Measurements from ENCODE around the gene AFF2.

The AFF2 gene

GRCh38 chrX:148874636-148875246 lies 374.3 kb downstream of the AFF2 start:
- ChIA-PET POLR2A (no interaction called here), CTCF (no interaction called here)
- TF ChIP-seq CTCF (IDR thresholded peaks at IDR 0.05; ENCODE audit: control extremely low read depth, extremely low read depth, low read depth, missing control alignments), result no peak
- no peak for DNase-seq (ENCODE audit: extremely low spot score)

DNA sequence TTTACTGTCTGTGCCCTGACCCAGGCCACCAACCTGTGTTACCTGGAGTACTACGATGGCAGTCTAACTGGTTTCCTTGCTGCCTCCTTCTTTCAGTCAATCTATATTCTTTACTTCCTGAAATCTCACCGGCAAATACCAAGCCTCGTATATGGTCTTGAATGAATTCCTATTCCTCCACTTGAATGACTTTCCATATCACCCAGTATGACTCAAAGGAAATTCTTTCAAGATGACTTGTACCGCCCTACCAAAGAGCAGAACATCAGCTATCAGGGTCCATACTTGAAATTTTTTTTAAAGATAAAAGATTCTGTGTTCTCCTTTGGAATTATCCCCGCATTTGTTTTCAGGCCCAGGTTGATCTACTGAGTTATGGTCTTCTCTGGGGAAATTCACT lies 378.0 kb downstream of the AFF2 start:
- ChIA-PET POLR2A (no interaction called here), CTCF (interaction anchor here (1.6 kb wide), 1 partner anchor 8 kb away, joined by 3 read pairs; no protein-coding TSS in a partner anchor)
- TF ChIP-seq CTCF (IDR thresholded peaks at IDR 0.05; ENCODE audit: control extremely low read depth, extremely low read depth, low read depth, missing control alignments), result no peak
- DNase-seq (ENCODE audit: extremely low spot score), result no peak

DNA sequence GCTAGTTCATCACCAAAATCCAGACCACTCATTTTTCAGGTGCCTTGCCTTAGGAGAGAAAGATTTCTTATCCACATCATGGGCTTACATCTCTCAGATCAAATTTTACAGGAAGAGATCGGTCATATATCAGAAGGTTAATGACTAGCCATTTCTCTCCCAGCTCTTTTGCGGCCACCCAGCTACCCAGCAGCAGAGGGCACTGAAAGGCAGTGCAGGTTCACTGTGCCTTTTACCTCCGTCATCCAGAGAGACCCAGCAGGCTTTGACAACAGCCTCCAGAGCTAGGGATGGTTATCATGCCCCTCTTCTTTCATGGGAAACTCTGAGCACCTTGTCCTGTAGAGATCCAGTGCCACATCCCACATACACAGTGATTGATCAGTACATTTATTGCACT lies 384.8 kb downstream of the AFF2 start:
- no peak for DNase-seq (ENCODE audit: extremely low spot score)
- TF ChIP-seq CTCF (IDR thresholded peaks at IDR 0.05; ENCODE audit: control extremely low read depth, extremely low read depth, low read depth, missing control alignments), result no peak
- CTCF ChIA-PET, result interaction anchor here (0.7 to 1.2 kb wide), 6 partner anchors 9 to 585 kb away, joined by 3 to 4 read pairs (median 3); no protein-coding TSS in a partner anchor
- POLR2A ChIA-PET, result no interaction called here

DNA sequence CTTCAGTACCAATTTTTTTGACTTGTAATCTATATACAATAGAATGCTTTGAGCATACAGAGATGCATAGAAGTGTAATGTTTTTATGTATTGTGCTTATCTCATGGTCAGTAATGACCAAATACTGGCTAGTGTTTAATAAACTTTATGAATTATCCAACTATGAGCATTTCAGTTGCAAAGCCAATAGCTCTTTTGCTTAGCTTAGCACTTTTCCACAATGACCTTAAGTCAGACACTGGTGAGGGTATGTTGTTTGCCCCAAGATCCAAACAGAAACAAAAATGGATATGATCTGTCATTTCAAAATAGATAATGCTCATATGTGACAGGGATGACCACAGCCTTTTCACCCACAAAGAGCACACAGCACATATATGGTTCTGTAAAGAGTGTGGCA lies 393.0 kb downstream of the AFF2 start:
- CTCF ChIA-PET, result interaction anchor here (1.2 kb wide), 1 partner anchor 10 kb away, joined by 4 read pairs; no protein-coding TSS in a partner anchor

DNA sequence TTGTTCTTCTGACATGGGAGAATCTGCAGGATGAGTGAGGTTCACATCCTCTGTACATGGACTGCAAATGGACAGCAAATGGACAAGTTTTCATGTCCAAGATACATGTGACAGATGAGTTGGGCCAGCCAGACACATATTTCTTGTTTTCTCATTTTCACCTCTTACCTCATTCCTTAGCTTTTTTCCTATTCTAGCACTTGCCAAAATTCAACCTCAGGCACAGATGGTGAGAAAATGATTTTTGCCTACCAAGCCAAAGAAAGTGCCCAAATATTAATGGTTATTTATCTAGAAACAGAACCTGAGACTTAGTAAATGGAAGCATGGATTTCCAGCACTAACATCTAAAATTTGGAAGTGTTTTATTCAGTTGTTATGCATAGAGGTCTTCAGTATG lies 402.2 kb downstream of the AFF2 start:
- DNase-seq (ENCODE audit: extremely low spot score), result no peak
- no peak for TF ChIP-seq CTCF (IDR thresholded peaks at IDR 0.05; ENCODE audit: control extremely low read depth, extremely low read depth, low read depth, missing control alignments)
- CTCF ChIA-PET, result interaction anchor here (0.7 kb wide), 1 partner anchor 10 kb away, joined by 4 read pairs; no protein-coding TSS in a partner anchor
- POLR2A ChIA-PET, result no interaction called here

More for the DNA sequence above, 393.0 kb downstream of the AFF2 start:
- POLR2A ChIA-PET, result no interaction called here
- TF ChIP-seq CTCF (IDR thresholded peaks at IDR 0.05; ENCODE audit: control extremely low read depth, extremely low read depth, low read depth, missing control alignments), result no peak
- no peak for DNase-seq (ENCODE audit: extremely low spot score)

GRCh38 chrX:148903176-148903575 lies 402.8 kb downstream of the AFF2 start:
- POLR2A ChIA-PET, result no interaction called here
- no peak for TF ChIP-seq CTCF (IDR thresholded peaks at IDR 0.05; ENCODE audit: control extremely low read depth, extremely low read depth, low read depth, missing control alignments)
- CTCF ChIA-PET, result interaction anchor here (0.7 kb wide), 1 partner anchor 9 kb away, joined by 4 read pairs; no protein-coding TSS in a partner anchor
- DNase-seq (ENCODE audit: extremely low spot score), result no peak

All from GM10248 (cell line).